ENCODE measurements around the gene RAVER1. TPM values are rescaled to one million over a fixed set of nuclear protein-coding genes. Genes with fewer than 3 reads are reported as not detected.

Gene RAVER1
- total RNA-seq, 1 donor from 2014 or later = 3.7 TPM

GRCh38 chr19:10291554-10292205, 41.6 kb downstream of the RAVER1 start:
- no peaks in the 10 kb centered on the region for H3K9me3 ChIP-seq (ENCODE audit: control insufficient read depth in 3 of 3, low read length in 3 of 3)
- no peaks in the 10 kb centered on the region for H3K36me3 ChIP-seq (ENCODE audit: control insufficient read depth in 3 of 3, insufficient read depth in 3 of 3, low read length in 3 of 3)
- peaks cover 47 to 63% (median 56%) of the 10 kb centered on the region in 3 donors for H3K4me1 ChIP-seq (ENCODE audit: control insufficient read depth in 3 of 3, insufficient read depth in 3 of 3, low read length in 3 of 3)
- H3K4me3 ChIP-seq (ENCODE audit: low read length in 3 of 3) = peak overlapping the region; percentile 30 to 64 (median 59)
- H3K27me3 ChIP-seq (ENCODE audit: control insufficient read depth in 3 of 3, insufficient read depth in 3 of 3, low read length in 3 of 3) = peaks cover 89 to 95% (median 94%) of the 10 kb centered on the region in 3 donors
- no peak overlapping the region for H3K27ac ChIP-seq (ENCODE audit: low read depth, low read length)
- H3K9ac ChIP-seq (ENCODE audit: low read depth in 1 of 3, low read length in 3 of 3) = peak overlapping the region in 1 of 3 donors; percentile 45

GRCh38 chr19:10290876-10291553, 42.3 kb downstream of the RAVER1 start:
- Histone ChIP-seq H3K27ac (ENCODE audit: low read depth, low read length) (no peak overlapping the region), H3K36me3 (ENCODE audit: control insufficient read depth in 3 of 3, insufficient read depth in 3 of 3, low read length in 3 of 3) (peaks cover 0 to 2% (median 1%) of the 10 kb centered on the region in 3 donors), H3K9me3 (ENCODE audit: control insufficient read depth in 3 of 3, low read length in 3 of 3) (no peaks in the 10 kb centered on the region), H3K27me3 (ENCODE audit: control insufficient read depth in 3 of 3, insufficient read depth in 3 of 3, low read length in 3 of 3) (peaks cover 87 to 92% (median 87%) of the 10 kb centered on the region in 3 donors), H3K4me3 (ENCODE audit: low read length in 3 of 3) (peak overlapping the region; percentile 30 to 64 (median 59)), H3K4me1 (ENCODE audit: control insufficient read depth in 3 of 3, insufficient read depth in 3 of 3, low read length in 3 of 3) (peaks cover 47 to 64% (median 58%) of the 10 kb centered on the region in 3 donors), H3K9ac (ENCODE audit: low read depth in 1 of 3, low read length in 3 of 3) (peak overlapping the region in 2 of 3 donors; percentile 11 to 45)

GRCh38 chr19:10290357-10290875, 42.9 kb downstream of the RAVER1 start:
- peak overlapping the region in 2 of 3 donors; percentile 11 to 45 for H3K9ac ChIP-seq (ENCODE audit: low read depth in 1 of 3, low read length in 3 of 3)
- H3K36me3 ChIP-seq (ENCODE audit: control insufficient read depth in 3 of 3, insufficient read depth in 3 of 3, low read length in 3 of 3) = peaks cover 2 to 8% (median 7%) of the 10 kb centered on the region in 3 donors
- peak overlapping the region; percentile 30 to 64 (median 59) for H3K4me3 ChIP-seq (ENCODE audit: low read length in 3 of 3)
- no peak overlapping the region for H3K27ac ChIP-seq (ENCODE audit: low read depth, low read length)
- H3K27me3 ChIP-seq (ENCODE audit: control insufficient read depth in 3 of 3, insufficient read depth in 3 of 3, low read length in 3 of 3) = peaks cover 81 to 89% (median 81%) of the 10 kb centered on the region in 3 donors
- H3K4me1 ChIP-seq (ENCODE audit: control insufficient read depth in 3 of 3, insufficient read depth in 3 of 3, low read length in 3 of 3) = peaks cover 42 to 60% (median 55%) of the 10 kb centered on the region in 3 donors
- no peaks in the 10 kb centered on the region for H3K9me3 ChIP-seq (ENCODE audit: control insufficient read depth in 3 of 3, low read length in 3 of 3)

- peak within 1 kb of the TSS in 2 of 3 donors; percentile 11 to 45 for H3K9ac ChIP-seq (ENCODE audit: low read depth in 1 of 3, low read length in 3 of 3)
- peak within 1 kb of the TSS; percentile 30 to 64 (median 59) for H3K4me3 ChIP-seq (ENCODE audit: low read length in 3 of 3)
- H3K4me1 ChIP-seq (ENCODE audit: control insufficient read depth in 3 of 3, insufficient read depth in 3 of 3, low read length in 3 of 3) = peaks cover 42 to 58% (median 53%) of the 10 kb centered on the region in 3 donors
- no peaks in the 10 kb centered on the region for H3K9me3 ChIP-seq (ENCODE audit: control insufficient read depth in 3 of 3, low read length in 3 of 3)
- H3K27me3 ChIP-seq (ENCODE audit: control insufficient read depth in 3 of 3, insufficient read depth in 3 of 3, low read length in 3 of 3) = peaks cover 76 to 87% (median 78%) of the 10 kb centered on the region in 3 donors
- peaks cover 7 to 13% (median 13%) of the 10 kb centered on the region in 3 donors for H3K36me3 ChIP-seq (ENCODE audit: control insufficient read depth in 3 of 3, insufficient read depth in 3 of 3, low read length in 3 of 3)
- H3K27ac ChIP-seq (ENCODE audit: low read depth, low read length) = no peak within 1 kb of the TSS
These were observed 43.4 kb downstream of the RAVER1 start, which contains the start of gene ICAM5 for GRCh38 chr19:10289836-10290356. TSS of gene ICAM5 (plus strand) at chr19:10289952. CDS start at chr19:10290044, 92 bp downstream.

- Histone ChIP-seq H3K9me3 (ENCODE audit: control insufficient read depth in 3 of 3, low read length in 3 of 3) (no peaks in the 10 kb centered on the region), H3K27ac (ENCODE audit: low read depth, low read length) (no peak overlapping the region), H3K36me3 (ENCODE audit: control insufficient read depth in 3 of 3, insufficient read depth in 3 of 3, low read length in 3 of 3) (peaks cover 8 to 19% (median 19%) of the 10 kb centered on the region in 3 donors), H3K4me1 (ENCODE audit: control insufficient read depth in 3 of 3, insufficient read depth in 3 of 3, low read length in 3 of 3) (peaks cover 40 to 58% (median 53%) of the 10 kb centered on the region in 3 donors), H3K27me3 (ENCODE audit: control insufficient read depth in 3 of 3, insufficient read depth in 3 of 3, low read length in 3 of 3) (peaks cover 71 to 81% (median 72%) of the 10 kb centered on the region in 3 donors), H3K4me3 (ENCODE audit: low read length in 3 of 3) (peak overlapping the region in 2 of 3 donors; percentile 49 to 55), H3K9ac (ENCODE audit: low read depth in 1 of 3, low read length in 3 of 3) (no peak overlapping the region)
These were observed 44.0 kb downstream of the RAVER1 start for GRCh38 chr19:10289167-10289835.

- Histone ChIP-seq H3K36me3 (ENCODE audit: control insufficient read depth in 3 of 3, insufficient read depth in 3 of 3, low read length in 3 of 3) (peaks cover 8 to 25% (median 24%) of the 10 kb centered on the region in 3 donors), H3K4me3 (ENCODE audit: low read length in 3 of 3) (peak overlapping the region in 2 of 3 donors; percentile 49 to 55), H3K27me3 (ENCODE audit: control insufficient read depth in 3 of 3, insufficient read depth in 3 of 3, low read length in 3 of 3) (peaks cover 65 to 75% (median 66%) of the 10 kb centered on the region in 3 donors), H3K9ac (ENCODE audit: low read depth in 1 of 3, low read length in 3 of 3) (no peak overlapping the region), H3K9me3 (ENCODE audit: control insufficient read depth in 3 of 3, low read length in 3 of 3) (no peaks in the 10 kb centered on the region), H3K4me1 (ENCODE audit: control insufficient read depth in 3 of 3, insufficient read depth in 3 of 3, low read length in 3 of 3) (peaks cover 39 to 57% (median 53%) of the 10 kb centered on the region in 3 donors), H3K27ac (ENCODE audit: low read depth, low read length) (no peak overlapping the region)
These were observed 44.6 kb downstream of the RAVER1 start for GRCh38 chr19:10288662-10289166.

GRCh38 chr19:10286803-10287737, 46.3 kb downstream of the RAVER1 start, which contains the start of gene ICAM4:
TSS of gene ICAM4 (plus strand) at chr19:10286955. CDS start at chr19:10287013, 58 bp downstream.
- Histone ChIP-seq H3K27ac (ENCODE audit: low read depth, low read length) (no peak within 1 kb of the TSS), H3K4me1 (ENCODE audit: control insufficient read depth in 3 of 3, insufficient read depth in 3 of 3, low read length in 3 of 3) (peaks cover 33 to 41% (median 41%) of the 10 kb centered on the region in 3 donors), H3K36me3 (ENCODE audit: control insufficient read depth in 3 of 3, insufficient read depth in 3 of 3, low read length in 3 of 3) (peaks cover 8 to 27% (median 25%) of the 10 kb centered on the region in 3 donors), H3K9ac (ENCODE audit: low read depth in 1 of 3, low read length in 3 of 3) (no peak within 1 kb of the TSS), H3K27me3 (ENCODE audit: control insufficient read depth in 3 of 3, insufficient read depth in 3 of 3, low read length in 3 of 3) (peaks cover 49 to 59% (median 50%) of the 10 kb centered on the region in 3 donors), H3K4me3 (ENCODE audit: low read length in 3 of 3) (peak within 1 kb of the TSS in 1 of 3 donors; percentile 41), H3K9me3 (ENCODE audit: control insufficient read depth in 3 of 3, low read length in 3 of 3) (no peaks in the 10 kb centered on the region)

- Histone ChIP-seq H3K27ac (ENCODE audit: low read depth, low read length) (no peak overlapping the region), H3K27me3 (ENCODE audit: control insufficient read depth in 3 of 3, insufficient read depth in 3 of 3, low read length in 3 of 3) (peaks cover 32 to 42% (median 33%) of the 10 kb centered on the region in 3 donors), H3K36me3 (ENCODE audit: control insufficient read depth in 3 of 3, insufficient read depth in 3 of 3, low read length in 3 of 3) (peaks cover 8 to 27% (median 25%) of the 10 kb centered on the region in 3 donors)
These were observed 47.9 kb downstream of the RAVER1 start for GRCh38 chr19:10285393-10285792.

More at GRCh38 chr19:10285393-10285792, 47.9 kb downstream of the RAVER1 start:
- Histone ChIP-seq H3K9ac (ENCODE audit: low read depth in 1 of 3, low read length in 3 of 3) (no peak overlapping the region), H3K4me1 (ENCODE audit: control insufficient read depth in 3 of 3, insufficient read depth in 3 of 3, low read length in 3 of 3) (peaks cover 16 to 25% (median 24%) of the 10 kb centered on the region in 3 donors), H3K4me3 (ENCODE audit: low read length in 3 of 3) (no peak overlapping the region), H3K9me3 (ENCODE audit: control insufficient read depth in 3 of 3, low read length in 3 of 3) (no peaks in the 10 kb centered on the region)

All from skeletal muscle tissue (tissue), 4 donors.